Measurements from ENCODE around the gene VKORC1.

GRCh38 chr16:31132303-31132979, 37.8 kb upstream of the VKORC1 start:
- TF ChIP-seq CTCF (IDR thresholded peaks at IDR 0.05; ENCODE audit: insufficient read depth, low read length, poor library complexity, severe bottlenecking) = no peak
- no peak for TF ChIP-seq EZH2phosphoT487 (conservative IDR thresholded peaks at IDR 0.05; ENCODE audit: low read length)

Measured in SU-DHL-6 (cell line).